GM20000 (cell line): Measurements from ENCODE around the gene R3HDM2.

Experiments used
- DNase-seq: peaks from one replicate; pipeline ENCODE4 v3.0.0; 2012; ENCODE audit warnings: low spot score
- TF ChIP-seq, protein P1 (sequence below): IDR thresholded peaks from 2 replicates; pipeline ENCODE4 v1.5.1; 2012; ENCODE audit warnings: mild to moderate bottlenecking, control low read depth; ENCODE audit errors: extremely low read depth, missing control alignments

R3HDM2 gene

DNA sequence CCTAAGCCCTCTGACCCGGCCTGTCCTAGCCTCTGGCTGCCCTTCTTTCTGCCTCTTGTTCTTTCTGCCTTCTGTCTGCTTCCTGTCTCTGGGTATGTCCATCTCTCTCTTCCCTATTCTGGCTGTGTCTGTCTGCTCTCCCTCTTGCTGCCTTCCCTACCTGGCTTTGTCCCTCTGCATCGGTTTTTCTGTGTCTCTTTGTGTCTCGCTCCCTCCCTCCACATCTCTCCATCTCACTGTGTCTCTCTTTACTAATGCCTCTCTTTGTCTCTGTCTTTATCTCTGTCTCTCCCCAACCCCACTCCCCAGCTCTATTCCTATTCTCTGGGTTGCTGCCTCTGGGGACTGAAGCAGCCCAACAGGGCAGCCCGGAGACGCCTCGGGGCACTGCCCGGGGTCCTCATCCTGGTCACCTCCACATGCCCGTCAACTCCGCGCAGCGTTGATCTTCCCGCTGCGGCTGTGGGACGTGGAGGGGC lies 191.2 kb downstream of the R3HDM2 start:
- peak; percentile 22 for DNase-seq
- TF ChIP-seq, protein P1, sequence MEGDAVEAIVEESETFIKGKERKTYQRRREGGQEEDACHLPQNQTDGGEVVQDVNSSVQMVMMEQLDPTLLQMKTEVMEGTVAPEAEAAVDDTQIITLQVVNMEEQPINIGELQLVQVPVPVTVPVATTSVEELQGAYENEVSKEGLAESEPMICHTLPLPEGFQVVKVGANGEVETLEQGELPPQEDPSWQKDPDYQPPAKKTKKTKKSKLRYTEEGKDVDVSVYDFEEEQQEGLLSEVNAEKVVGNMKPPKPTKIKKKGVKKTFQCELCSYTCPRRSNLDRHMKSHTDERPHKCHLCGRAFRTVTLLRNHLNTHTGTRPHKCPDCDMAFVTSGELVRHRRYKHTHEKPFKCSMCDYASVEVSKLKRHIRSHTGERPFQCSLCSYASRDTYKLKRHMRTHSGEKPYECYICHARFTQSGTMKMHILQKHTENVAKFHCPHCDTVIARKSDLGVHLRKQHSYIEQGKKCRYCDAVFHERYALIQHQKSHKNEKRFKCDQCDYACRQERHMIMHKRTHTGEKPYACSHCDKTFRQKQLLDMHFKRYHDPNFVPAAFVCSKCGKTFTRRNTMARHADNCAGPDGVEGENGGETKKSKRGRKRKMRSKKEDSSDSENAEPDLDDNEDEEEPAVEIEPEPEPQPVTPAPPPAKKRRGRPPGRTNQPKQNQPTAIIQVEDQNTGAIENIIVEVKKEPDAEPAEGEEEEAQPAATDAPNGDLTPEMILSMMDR, result no peak

DNA sequence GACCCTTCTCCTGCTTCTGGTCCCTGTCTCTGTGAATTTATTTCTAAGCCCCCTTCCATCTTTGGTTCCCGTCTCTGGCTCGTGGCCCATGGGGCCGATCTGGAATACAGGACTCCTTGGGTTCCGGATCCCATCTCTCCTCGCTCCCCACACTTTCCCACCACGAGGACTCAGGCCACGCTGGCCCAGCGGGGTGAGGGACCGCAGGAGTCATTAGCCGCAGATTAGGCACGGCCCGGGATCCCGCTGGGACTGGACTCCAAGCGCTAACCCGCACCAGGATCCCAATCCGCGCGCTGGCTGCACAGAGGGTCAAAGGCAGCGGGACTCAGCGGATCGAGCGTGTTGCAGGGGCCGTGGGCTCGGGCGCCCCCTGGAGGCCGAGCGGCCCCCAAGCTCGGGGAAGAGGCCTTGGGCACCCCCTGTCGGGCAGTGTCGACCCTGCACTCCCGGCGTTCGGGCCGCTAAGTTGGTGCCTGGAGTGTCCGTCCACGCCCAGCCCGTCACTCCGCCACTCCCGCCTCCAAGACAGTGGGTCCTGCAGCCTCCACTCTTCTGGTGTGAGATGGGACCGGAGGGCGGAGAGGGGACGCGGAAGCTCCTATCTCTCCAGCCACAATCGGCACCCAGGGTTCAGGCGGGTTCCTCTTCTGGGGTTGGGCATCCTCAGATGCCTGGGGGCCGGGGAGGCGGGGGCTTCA lies 191.8 kb downstream of the R3HDM2 start:
- peak; percentile 93 for DNase-seq
- TF ChIP-seq, protein P1, result peak; percentile 100

DNA sequence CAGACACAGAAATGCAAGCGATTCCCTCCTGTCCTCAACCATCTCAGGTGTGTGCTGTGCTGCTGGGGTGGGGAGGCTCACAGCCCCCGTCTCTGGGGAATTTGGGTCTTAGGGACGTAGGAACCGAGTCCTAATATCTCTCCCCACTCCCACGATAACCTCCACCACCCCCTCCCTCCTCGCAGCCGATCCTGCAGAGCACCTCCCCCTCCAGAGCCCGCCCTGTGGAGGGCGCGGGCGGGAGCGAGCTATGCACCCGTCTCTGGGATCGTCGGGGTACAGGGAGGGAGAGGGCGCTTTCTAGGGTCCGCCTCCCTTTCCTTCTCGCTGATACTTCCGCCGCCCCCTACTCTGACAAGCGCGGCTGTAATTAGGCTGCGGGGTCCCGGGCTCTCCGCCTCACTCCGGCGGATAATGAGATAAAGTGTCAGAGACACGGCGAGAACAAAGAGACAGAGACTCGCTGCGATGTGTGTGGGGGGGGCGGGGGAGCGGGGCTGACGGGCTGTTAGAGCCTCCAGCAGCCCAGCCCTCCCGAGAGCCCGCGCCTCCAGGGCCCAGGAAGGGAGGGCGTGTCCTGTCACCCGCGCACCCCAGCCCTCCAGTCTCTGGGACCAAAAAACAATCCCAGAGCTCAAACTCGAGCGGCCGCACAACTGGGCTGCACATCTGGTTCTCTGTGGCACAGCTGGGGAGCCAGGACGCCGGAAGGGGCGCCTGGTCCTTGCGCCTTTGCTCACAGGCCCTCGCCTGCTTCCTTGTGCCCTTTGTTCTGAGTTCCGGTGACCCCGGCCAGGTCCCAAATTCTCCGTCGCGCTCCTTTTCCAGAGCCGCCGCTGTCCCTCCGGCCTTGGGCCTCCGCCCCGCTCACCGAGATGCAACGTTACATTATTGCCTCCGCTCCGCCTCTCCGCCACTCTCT lies 192.7 kb downstream of the R3HDM2 start:
- TF ChIP-seq, protein P1, result no peak
- peak; percentile 46 for DNase-seq

DNA sequence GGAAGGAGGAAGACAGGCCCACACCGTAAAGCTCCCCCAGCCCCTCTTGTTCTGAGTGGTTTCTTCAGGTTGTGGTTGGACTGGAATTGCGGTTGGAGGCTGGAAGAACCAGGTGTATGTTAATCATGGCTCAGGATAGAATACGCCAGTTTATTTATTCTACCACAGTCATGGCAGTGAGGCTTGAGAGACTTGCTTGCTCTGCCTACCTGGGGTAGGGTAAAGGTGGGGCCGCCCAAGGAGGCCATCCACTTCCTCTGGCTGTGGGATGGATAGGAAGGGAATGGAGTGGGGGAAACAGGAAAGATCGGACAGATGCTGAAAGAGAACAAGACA lies 193.3 kb downstream of the R3HDM2 start:
- DNase-seq, result no peak
- TF ChIP-seq, protein P1, result no peak

DNA sequence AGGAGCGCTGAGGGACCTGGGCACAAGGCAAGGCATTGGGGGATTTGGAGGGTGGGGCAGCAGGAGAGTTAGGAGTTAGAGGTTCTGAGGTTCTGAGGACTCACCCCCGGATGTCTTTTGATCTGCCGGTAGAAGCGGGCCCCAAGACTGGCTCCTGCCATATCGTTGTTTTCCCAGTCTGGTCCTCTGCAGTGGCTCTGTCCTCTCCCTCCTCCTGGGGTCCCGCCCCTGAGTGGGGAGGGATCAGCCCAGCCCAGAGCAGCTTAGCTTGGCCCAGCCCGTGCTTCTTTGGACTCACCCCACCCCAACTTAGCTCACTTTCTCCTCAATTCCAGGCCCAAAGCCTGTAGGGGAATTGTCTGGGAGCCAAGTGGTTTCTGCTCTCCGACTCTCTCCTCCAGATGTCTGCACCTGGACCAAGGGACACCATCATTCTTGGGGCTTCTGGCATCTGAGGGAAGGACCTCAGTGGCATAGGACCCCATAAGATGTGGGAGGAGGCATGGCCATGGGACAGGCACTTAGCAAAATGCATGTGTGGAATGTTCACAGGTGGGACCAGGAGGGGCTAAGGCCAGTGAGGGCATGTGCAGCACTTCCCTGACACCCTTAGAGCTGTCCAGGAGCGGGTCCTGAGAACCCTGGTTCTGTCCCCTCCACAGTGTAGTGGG lies 193.8 kb downstream of the R3HDM2 start:
- DNase-seq, result peak; percentile 10

DNA sequence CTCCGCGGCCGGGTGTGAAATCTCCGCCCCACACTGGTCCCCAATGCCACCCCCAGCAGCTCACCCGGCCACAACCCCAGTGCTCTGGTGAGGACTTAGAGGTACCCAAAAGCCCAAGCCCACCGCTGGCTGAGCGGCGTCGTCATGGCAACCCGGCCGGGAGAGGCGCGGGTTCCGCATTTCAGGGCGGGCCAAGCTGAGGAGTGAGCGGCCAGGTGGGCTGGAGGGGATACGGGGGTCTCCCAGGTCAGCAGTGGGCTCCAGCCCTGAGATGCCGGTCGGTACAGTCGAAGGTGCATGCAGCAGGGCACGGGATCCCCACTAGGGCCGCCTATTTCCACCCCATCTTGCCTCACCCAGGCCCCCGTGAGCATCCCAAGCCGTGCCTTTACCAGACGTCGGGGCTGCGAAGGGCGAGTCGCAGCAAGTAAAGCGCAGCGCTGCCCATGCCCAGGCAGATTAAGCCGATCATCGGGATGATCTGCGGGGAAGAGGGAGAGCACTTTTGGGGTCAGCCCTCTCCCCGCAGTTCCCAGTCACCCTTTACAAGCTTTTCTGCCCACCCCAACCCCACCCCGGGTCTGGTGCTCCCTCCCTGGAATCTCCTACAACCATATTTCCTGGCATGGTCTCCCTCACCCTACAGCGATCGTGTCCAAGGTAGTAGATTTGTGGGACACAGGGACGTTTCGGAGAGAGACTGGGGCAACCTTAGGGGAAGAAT lies 194.5 kb downstream of the R3HDM2 start:
- peak; percentile 15 for DNase-seq
- TF ChIP-seq, protein P1, result no peak

More for the DNA sequence above, 193.8 kb downstream of the R3HDM2 start:
- TF ChIP-seq, protein P1, result no peak
